Omental fat pad (tissue), 4 donors: ENCODE data around the gene ROBO2. TPM values are rescaled to one million over a fixed set of nuclear protein-coding genes. Genes with fewer than 3 reads are reported as not detected.

ENCODE experiments used
- ATAC-seq: fragments of 150-250 bp; one replicate; pipeline ENCODE4 v1.9.1; 2016; ENCODE audit warnings: mild to moderate bottlenecking, moderate library complexity; ENCODE audit not compliant: low FRiP score
- DNase-seq: peaks from one replicate; pipeline ENCODE4 v3.0.0-alpha.2; 2019; ENCODE audit warnings: low spot score
- CTCF ChIP-seq, 3 donors: fragments of 450-650 bp; IDR thresholded peaks; one replicate each; pipeline ENCODE4 v1.5.1; 2016 to 2017; ENCODE audit warnings: antibody characterized with exemption in 3 of 3, mild to moderate bottlenecking in 3 of 3, moderate library complexity in 2 of 3
- total RNA-seq, 4 donors: library from RNA; depleted of rRNA; stranded (reverse); fragments of >200 nt; gene quantifications; one replicate each; pipeline ENCODE4 v1.1.0, GENCODE V29; 2016

The ROBO2 gene
- total RNA-seq, 4 donors from 2014 or later: 0.12 to 1.3 (median 1.1) TPM

- TF ChIP-seq CTCF (IDR thresholded peaks at IDR 0.05): no peak
- DNase-seq (no peak), ATAC-seq (no peak)
Observed at GRCh38 chr3:77222701-77223100, 182.8 kb downstream of the ROBO2 start.

DNA sequence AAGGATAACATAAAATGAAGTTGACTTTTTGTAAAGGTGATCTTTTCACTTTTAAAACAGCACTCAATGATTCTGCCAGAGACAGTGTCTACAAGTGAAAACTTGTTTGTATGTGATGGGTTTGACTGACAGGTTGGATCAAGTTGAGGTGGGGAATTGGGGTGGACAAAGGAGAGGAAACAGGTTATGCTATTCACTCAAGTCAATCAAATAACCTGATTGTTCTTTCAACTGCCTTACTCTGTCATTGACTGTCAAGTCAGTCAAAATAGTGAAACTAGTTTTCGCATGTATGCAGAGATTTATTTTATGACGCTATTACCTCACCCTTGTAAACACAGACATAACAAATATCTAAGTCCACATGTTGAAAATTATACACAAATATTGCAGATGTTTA is 187.7 kb downstream of the ROBO2 start:
- ATAC-seq: no peak
- DNase-seq: no peak

DNA sequence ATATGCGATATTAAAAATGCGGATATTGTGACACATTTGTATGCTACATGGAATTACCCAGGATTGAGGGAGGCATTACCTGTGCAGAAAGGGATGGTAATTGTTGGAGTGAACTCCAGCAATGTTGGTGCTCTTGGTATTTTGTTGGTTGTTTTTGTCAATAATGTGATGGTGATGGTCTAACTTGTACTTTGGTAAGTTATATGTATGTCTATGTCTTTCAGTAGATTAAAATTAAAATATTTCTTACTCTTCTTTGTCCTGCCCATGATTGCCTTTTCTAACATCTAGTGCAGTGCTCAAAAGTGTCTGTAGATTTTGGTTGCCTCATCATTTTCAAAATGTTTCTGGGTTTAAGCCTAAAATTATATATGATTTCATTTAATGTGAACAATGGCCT is 192.7 kb downstream of the ROBO2 start:
- ATAC-seq (no peak), DNase-seq (no peak)
- no peak for TF ChIP-seq CTCF (IDR thresholded peaks at IDR 0.05)

More for the DNA sequence above, 187.7 kb downstream of the ROBO2 start:
- TF ChIP-seq CTCF (IDR thresholded peaks at IDR 0.05): no peak

DNA sequence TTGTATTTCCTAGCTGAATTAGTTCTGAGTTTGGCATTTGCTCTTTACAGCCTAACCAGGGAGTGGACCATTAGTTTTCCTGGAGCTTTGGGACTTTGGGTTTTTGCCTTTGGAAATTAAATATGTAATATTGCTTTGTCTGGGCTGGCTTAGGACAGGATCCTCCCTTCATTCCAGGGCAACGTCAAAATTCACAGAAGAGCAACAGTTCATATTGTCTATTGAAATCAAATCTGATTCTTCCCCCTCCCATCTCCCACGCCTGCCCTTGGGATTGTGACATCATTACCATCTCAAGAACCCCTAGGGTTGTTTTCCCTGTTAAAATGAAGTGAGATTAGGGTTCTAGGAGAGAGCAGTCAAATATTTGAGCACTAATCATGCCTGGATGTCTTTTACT is 194.1 kb downstream of the ROBO2 start:
- ATAC-seq (no peak), DNase-seq (no peak)
- no peak for TF ChIP-seq CTCF (IDR thresholded peaks at IDR 0.05)

- no peak for TF ChIP-seq CTCF (IDR thresholded peaks at IDR 0.05)
- DNase-seq (no peak), ATAC-seq (no peak)
Observed at GRCh38 chr3:77236118-77236517, 196.2 kb downstream of the ROBO2 start.

- DNase-seq (no peak), ATAC-seq (no peak)
- no peak for TF ChIP-seq CTCF (IDR thresholded peaks at IDR 0.05)
Observed at GRCh38 chr3:77240072-77240650, 200.3 kb downstream of the ROBO2 start.

GRCh38 chr3:77242371-77242770 is 202.5 kb downstream of the ROBO2 start:
- TF ChIP-seq CTCF (IDR thresholded peaks at IDR 0.05): no peak
- no peak for DNase-seq
- no peak for ATAC-seq
